Stimulated activated CD4-positive, alpha-beta T cell treated with anti-CD3 and anti-CD28 coated beads, TNF-alpha, amount 100 ng/mL, for 4 hours (primary cell): ENCODE measurements around the gene CABP4.
"Not testable (repeated sequence)": the region's sequence is repeated elsewhere in the genome, so short reads cannot be mapped to it uniquely, and the experiment has no call there.

ENCODE experiments used
- DNase-seq, 3 experiments: peaks; one replicate each; pipeline ENCODE4 v3.0.0-alpha.2; 2020; ENCODE audit warnings: low read depth in 3 of 3

CABP4 gene

GRCh38 chr11:67453816-67454732, 1.1 kb upstream of the CABP4 start:
- DNase-seq, result no peak

- no peak for DNase-seq
Measured at GRCh38 chr11:67456068-67456705, 1.0 kb downstream of the CABP4 start.

GRCh38 chr11:67457453-67457852, 2.3 kb downstream of the CABP4 start:
- no peak for DNase-seq

GRCh38 chr11:67458266-67458665, 3.1 kb downstream of the CABP4 start:
- DNase-seq, result no peak

- no peak for DNase-seq
Measured at GRCh38 chr11:67463186-67463585, 8.0 kb downstream of the CABP4 start.

GRCh38 chr11:67463680-67464410, 8.7 kb downstream of the CABP4 start:
- DNase-seq, result no peak

- DNase-seq, result peak; percentile 79 to 89 (median 84)
Measured at GRCh38 chr11:67464411-67465188, 9.4 kb downstream of the CABP4 start.

GRCh38 chr11:67465189-67465510, 10.0 kb downstream of the CABP4 start:
- DNase-seq, result no peak

GRCh38 chr11:67465530-67465929, 10.4 kb downstream of the CABP4 start:
- not testable (repeated sequence) for DNase-seq

- no peak for DNase-seq
Measured at GRCh38 chr11:67466367-67466766, 11.2 kb downstream of the CABP4 start.

- no peak for DNase-seq
Measured at GRCh38 chr11:67466962-67467771, 12.0 kb downstream of the CABP4 start.

- no peak for DNase-seq
Measured at GRCh38 chr11:67468056-67468455, 12.9 kb downstream of the CABP4 start.

GRCh38 chr11:67468456-67468758, 13.3 kb downstream of the CABP4 start:
- DNase-seq, result no peak

- peak; percentile 84 to 91 (median 90) for DNase-seq
Measured at GRCh38 chr11:67468759-67469507, 13.8 kb downstream of the CABP4 start, which contains the start of gene TMEM134. Gene TMEM134, minus strand, starts transcription at chr11:67469251. Its CDS starts 59 bp downstream, at chr11:67469192.

GRCh38 chr11:67469508-67469811, 14.3 kb downstream of the CABP4 start:
- no peak for DNase-seq

GRCh38 chr11:67470337-67471002, 15.3 kb downstream of the CABP4 start:
- DNase-seq, result no peak

- no peak for DNase-seq
Measured at GRCh38 chr11:67472882-67473281, 17.7 kb downstream of the CABP4 start.

- DNase-seq, result not testable (repeated sequence)
Measured at GRCh38 chr11:67476692-67477091, 21.5 kb downstream of the CABP4 start.

- not testable (repeated sequence) for DNase-seq
Measured at GRCh38 chr11:67477344-67478050, 22.3 kb downstream of the CABP4 start.
